Gastroesophageal sphincter (tissue), 4 donors: ENCODE measurements around the gene DSG1. TPM values are rescaled to one million over a fixed set of nuclear protein-coding genes. Genes with fewer than 3 reads are reported as not detected.

ENCODE experiments used
- ATAC-seq: fragments of 150-250 bp; one replicate; pipeline ENCODE4 v1.9.1; 2016; ENCODE audit warnings: mild to moderate bottlenecking, moderate library complexity
- H3K27ac ChIP-seq, 4 donors: fragments of 200-600 bp; sonication (generic) in 3 of 4; 1 replicate in 3 of 4; 2 replicates in 1 of 4; pipeline ENCODE4 v1.5.1; 2016 to 2019
- H3K27me3 ChIP-seq: fragments of 200-600 bp; sonication (generic); one replicate; pipeline ENCODE4 v1.5.1; 2019
- H3K36me3 ChIP-seq, 2 donors: fragments of 200-600 bp; sonication (generic); one replicate each; pipeline ENCODE4 v1.5.1; 2019; ENCODE audit warnings: control low read depth in 1 of 2
- H3K4me1 ChIP-seq, 3 donors: fragments of 200-600 bp; sonication (generic); 1 replicate in 2 of 3; 2 replicates in 1 of 3; pipeline ENCODE4 v1.5.1; 2016 to 2019; ENCODE audit warnings: control low read depth in 2 of 3
- H3K4me3 ChIP-seq, 2 donors: fragments of 200-600 bp; sonication (generic); one replicate each; pipeline ENCODE4 v1.5.1; 2019; ENCODE audit warnings: mild to moderate bottlenecking in 1 of 2, moderate library complexity in 1 of 2
- H3K9me3 ChIP-seq, 3 donors: fragments of 200-600 bp; sonication (generic); one replicate each; pipeline ENCODE4 v1.5.1; 2017 to 2019; ENCODE audit warnings: control low read depth in 2 of 3
- EP300 ChIP-seq: sonication (generic); formaldehyde crosslinking; IDR thresholded peaks from one replicate; pipeline ENCODE4 v1.6.1; 2017; ENCODE audit warnings: antibody characterized with exemption, mild to moderate bottlenecking
- POLR2A ChIP-seq, 2 donors: fragments of 450-650 bp; IDR thresholded peaks; one replicate each; pipeline ENCODE4 v1.6.1; 2017; ENCODE audit warnings: antibody characterized with exemption in 2 of 2, mild to moderate bottlenecking in 2 of 2, moderate library complexity in 1 of 2
- POLR2AphosphoS5 ChIP-seq: sonication (generic); formaldehyde crosslinking; IDR thresholded peaks from one replicate; pipeline ENCODE4 v1.6.1; 2017; ENCODE audit warnings: antibody characterized with exemption
- WGBS, 2 donors: methylation state at CpG; one replicate each; pipeline ENCODE4 v1.1.5; 2018; ENCODE audit warnings: low coverage in 1 of 2; 5-methylcytosine and 5-hydroxymethylcytosine counted together
- total RNA-seq, 4 donors: library from RNA; depleted of rRNA; stranded (reverse); fragments of >200 nt; gene quantifications; one replicate each; pipeline ENCODE4 v1.1.0, GENCODE V29; 2016
- TF ChIP-seq, protein P1 (sequence below), 4 experiments: fragments of 200-600 bp in 2 of 4; fragments of 450-650 bp in 2 of 4; sonication (generic) in 1 of 4; IDR thresholded peaks; one replicate each; pipeline ENCODE4 v1.5.1; 2017 to 2019; ENCODE audit warnings: antibody characterized with exemption in 4 of 4, mild to moderate bottlenecking in 2 of 4, moderate library complexity in 2 of 4

The DSG1 gene
- total RNA-seq, 4 donors from 2014 or later = 0.20 to 0.31 TPM; not detected in 2

DNA sequence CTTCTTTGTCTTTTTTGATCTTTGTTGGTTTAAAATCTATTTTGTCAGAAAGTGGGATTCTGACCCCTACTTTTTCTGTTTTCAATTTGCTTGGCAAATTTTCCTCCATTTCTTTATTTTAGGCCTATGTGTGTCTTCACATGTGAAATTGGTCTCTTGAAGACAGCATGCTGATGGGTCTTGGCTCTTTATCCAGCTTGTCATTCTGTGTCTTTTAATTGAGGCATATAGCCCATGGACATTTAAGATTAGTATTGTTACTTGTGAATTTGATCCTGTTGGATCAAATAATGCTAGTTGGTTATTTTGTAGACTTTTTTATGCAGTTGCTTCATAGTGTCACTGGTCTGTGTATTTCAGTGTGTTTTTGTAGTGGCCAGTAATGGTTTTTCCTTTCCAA lies 26.3 kb upstream of the DSG1 start:
- Histone ChIP-seq H3K4me3 (no peak overlapping the region), H3K36me3 (no peaks in the 10 kb centered on the region), H3K27ac (no peak overlapping the region), H3K9me3 (peaks cover 0 to 23% (median 1%) of the 10 kb centered on the region in 3 donors), H3K27me3 (no peaks in the 10 kb centered on the region), H3K4me1 (no peaks in the 10 kb centered on the region)
- no peak for ATAC-seq
- TF ChIP-seq POLR2A (IDR thresholded peaks at IDR 0.05) = no peak
- TF ChIP-seq POLR2AphosphoS5 = no peak
- TF ChIP-seq, protein P1, sequence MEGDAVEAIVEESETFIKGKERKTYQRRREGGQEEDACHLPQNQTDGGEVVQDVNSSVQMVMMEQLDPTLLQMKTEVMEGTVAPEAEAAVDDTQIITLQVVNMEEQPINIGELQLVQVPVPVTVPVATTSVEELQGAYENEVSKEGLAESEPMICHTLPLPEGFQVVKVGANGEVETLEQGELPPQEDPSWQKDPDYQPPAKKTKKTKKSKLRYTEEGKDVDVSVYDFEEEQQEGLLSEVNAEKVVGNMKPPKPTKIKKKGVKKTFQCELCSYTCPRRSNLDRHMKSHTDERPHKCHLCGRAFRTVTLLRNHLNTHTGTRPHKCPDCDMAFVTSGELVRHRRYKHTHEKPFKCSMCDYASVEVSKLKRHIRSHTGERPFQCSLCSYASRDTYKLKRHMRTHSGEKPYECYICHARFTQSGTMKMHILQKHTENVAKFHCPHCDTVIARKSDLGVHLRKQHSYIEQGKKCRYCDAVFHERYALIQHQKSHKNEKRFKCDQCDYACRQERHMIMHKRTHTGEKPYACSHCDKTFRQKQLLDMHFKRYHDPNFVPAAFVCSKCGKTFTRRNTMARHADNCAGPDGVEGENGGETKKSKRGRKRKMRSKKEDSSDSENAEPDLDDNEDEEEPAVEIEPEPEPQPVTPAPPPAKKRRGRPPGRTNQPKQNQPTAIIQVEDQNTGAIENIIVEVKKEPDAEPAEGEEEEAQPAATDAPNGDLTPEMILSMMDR (IDR thresholded peaks at IDR 0.05) = no peak
- TF ChIP-seq EP300 = no peak

DNA sequence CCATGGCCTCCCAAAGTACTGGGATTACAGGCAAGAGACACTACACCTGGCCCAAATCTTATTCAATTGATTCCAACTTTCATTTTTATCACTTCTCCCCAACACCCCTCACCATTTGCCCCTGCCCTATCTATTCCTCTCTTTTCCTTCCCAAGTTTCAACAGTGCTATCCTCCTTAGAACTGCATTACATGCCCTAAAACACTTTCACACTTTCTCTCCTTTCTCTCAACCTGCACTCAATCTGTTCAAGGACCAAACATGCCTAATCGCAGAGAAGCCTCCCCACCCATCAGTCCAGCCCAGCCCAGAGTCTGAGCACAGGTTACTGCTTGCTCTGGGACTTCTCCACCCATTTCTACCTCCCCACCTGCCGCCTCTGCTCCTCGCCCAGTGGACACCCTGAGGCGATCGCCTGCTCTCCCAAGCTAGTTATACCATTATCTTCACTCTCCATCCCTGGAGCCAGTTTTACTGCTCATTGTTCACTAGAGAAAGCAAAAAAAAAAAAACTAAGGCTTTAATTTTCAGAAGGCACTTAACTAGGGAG lies 23.7 kb upstream of the DSG1 start:
- no peak for ATAC-seq
- TF ChIP-seq, protein P1 (IDR thresholded peaks at IDR 0.05) = no peak
- TF ChIP-seq EP300 (no peak), POLR2AphosphoS5 (no peak), POLR2A (IDR thresholded peaks at IDR 0.05) (no peak)
- WGBS, 2 donors = 84 to 89% methylated on average over 5 of the region's 5 CpGs
- peaks cover 0 to 23% (median 1%) of the 10 kb centered on the region in 3 donors for H3K9me3 ChIP-seq
- H3K4me1 ChIP-seq = no peaks in the 10 kb centered on the region
- H3K27me3 ChIP-seq = no peaks in the 10 kb centered on the region
- no peak overlapping the region for H3K27ac ChIP-seq
- no peaks in the 10 kb centered on the region for H3K36me3 ChIP-seq
- no peak overlapping the region for H3K4me3 ChIP-seq

DNA sequence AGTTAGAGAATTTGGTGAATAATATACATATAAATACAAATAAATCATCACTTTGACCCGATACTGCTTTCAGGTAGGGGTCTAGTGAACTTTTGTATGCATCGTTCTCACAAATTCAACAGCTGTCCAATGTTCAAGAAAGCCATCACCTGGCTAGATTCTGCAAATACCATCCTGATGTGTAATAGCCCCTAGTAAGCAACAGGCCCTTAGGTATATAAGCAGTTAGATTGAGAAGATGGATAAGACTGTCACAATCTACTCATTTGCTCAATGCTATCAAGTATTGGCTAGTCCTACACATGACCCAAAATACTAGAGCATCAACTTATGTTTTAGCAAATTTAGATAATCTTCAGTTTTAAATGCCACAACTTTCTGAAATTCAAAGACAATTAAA lies 20.7 kb upstream of the DSG1 start:
- Histone ChIP-seq H3K9me3 (peaks cover 0 to 7% (median 0%) of the 10 kb centered on the region in 3 donors), H3K4me3 (no peak overlapping the region), H3K27ac (no peak overlapping the region), H3K4me1 (no peaks in the 10 kb centered on the region), H3K36me3 (no peaks in the 10 kb centered on the region), H3K27me3 (no peaks in the 10 kb centered on the region)
- WGBS, 2 donors = 80 to 83% methylated on average over 2 of the region's 2 CpGs
- no peak for ATAC-seq
- TF ChIP-seq, protein P1 (IDR thresholded peaks at IDR 0.05) = no peak
- no peak for TF ChIP-seq POLR2A (IDR thresholded peaks at IDR 0.05)
- TF ChIP-seq EP300 = no peak
- no peak for TF ChIP-seq POLR2AphosphoS5

DNA sequence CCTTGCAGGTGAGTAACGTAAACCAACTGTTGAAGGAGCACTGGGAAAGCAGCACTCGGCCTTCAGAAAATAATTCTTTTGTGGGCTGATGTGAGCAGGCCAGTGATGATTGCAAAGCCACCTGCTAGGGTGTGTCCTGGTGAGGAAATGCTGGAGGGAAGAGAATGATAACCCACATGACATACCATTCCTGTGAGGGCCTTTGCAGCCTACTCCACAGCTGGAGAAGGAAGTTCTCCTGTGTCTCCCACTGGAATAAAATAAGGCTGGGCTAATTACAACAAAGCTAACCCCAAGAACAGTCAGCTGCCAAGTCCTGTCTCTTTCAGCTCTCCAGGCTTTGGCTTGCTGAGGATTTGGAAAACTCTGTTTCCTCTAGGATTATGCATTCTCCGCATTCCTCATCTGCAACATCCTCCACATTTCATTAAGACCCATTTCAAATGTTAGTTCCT lies 16.7 kb upstream of the DSG1 start:
- Histone ChIP-seq H3K27ac (no peak overlapping the region), H3K4me1 (no peaks in the 10 kb centered on the region), H3K27me3 (no peaks in the 10 kb centered on the region), H3K9me3 (no peaks in the 10 kb centered on the region), H3K4me3 (no peak overlapping the region), H3K36me3 (no peaks in the 10 kb centered on the region)
- WGBS, 2 donors = 41 to 67% methylated on average over 3 of the region's 3 CpGs
- ATAC-seq = no peak
- no peak for TF ChIP-seq POLR2A (IDR thresholded peaks at IDR 0.05)
- TF ChIP-seq, protein P1 (IDR thresholded peaks at IDR 0.05) = no peak
- no peak for TF ChIP-seq POLR2AphosphoS5
- TF ChIP-seq EP300 = no peak

DNA sequence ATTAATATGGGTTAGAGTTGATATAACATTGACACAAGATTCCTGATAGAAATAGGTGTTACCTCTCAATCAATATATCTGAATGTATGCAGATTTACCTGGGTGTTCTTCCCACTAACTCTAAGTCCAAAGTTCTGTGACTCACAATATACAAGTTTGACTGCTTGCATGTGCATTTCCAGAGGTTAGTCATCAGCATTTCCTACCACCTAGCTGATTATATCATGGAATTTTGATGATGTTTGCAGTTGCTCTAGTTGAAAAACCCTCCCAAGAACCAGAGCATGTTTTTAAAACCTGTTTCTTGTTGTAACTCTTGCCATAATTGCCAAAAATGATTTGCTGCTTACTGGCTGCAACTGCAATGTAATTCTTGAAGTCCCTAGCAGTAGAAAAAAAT lies 15.0 kb upstream of the DSG1 start:
- H3K4me3 ChIP-seq = no peak overlapping the region
- no peaks in the 10 kb centered on the region for H3K4me1 ChIP-seq
- no peaks in the 10 kb centered on the region for H3K36me3 ChIP-seq
- TF ChIP-seq, protein P1 (IDR thresholded peaks at IDR 0.05) = no peak
- no peak for TF ChIP-seq POLR2AphosphoS5
- no peak for TF ChIP-seq POLR2A (IDR thresholded peaks at IDR 0.05)
- TF ChIP-seq EP300 = no peak
- ATAC-seq = no peak
- no peaks in the 10 kb centered on the region for H3K27me3 ChIP-seq
- H3K27ac ChIP-seq = no peak overlapping the region
- H3K9me3 ChIP-seq = no peaks in the 10 kb centered on the region
